ENCODE results near the gene AMZ2. TPM values are rescaled to one million over a fixed set of nuclear protein-coding genes. Genes with fewer than 3 reads are reported as not detected.

Gene AMZ2
- total RNA-seq, 1 donor, result 98.0 TPM

DNA sequence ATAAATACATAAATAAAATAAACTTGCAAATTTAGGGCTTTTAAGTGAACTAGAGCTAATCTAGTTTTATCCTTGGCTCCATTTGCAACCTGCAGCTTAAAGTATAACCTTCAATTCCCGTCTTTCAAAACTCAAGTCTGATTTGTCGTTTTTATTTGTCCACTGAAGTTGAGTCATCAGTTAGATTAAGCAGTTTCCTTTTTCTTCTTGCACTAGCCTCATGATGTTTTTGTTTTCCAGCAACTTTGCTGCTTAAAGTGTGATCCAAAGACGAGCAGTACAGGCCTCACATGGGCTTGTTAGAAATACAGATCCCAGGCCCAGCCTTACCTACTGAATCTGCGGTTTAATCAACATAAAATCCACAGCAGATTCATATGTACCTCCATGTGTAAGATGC is 57.3 kb downstream of the AMZ2 start:
- DNase-seq (ENCODE audit: low read depth), result peak; percentile 60
- no peak overlapping the region for H3K4me3 ChIP-seq (ENCODE audit: low read depth, low read length)
- TF ChIP-seq CTCF (IDR thresholded peaks at IDR 0.05; ENCODE audit: insufficient read depth, low read depth, low read length), result no peak

Other genes with a start within 250 kb of the AMZ2 start
- gene KPNA2, start 212.3 kb upstream of the AMZ2 start, total RNA-seq, result 115 and 229 TPM in 2 replicates
- gene SLC16A6, start 43.1 kb downstream of the AMZ2 start, total RNA-seq, result 1.6 and 2.2 TPM in 2 replicates
- 4.5 and 5.6 TPM in 2 replicates for gene ARSG, start 43.5 kb downstream of the AMZ2 start, total RNA-seq
- 80.7 and 109 TPM in 2 replicates for gene WIPI1, start 209.5 kb downstream of the AMZ2 start, total RNA-seq

All from fibroblast of villous mesenchyme (primary cell).